H1 (cell line): Measurements from ENCODE around the gene RAD54L. TPM values are rescaled to one million over a fixed set of nuclear protein-coding genes. Genes with fewer than 3 reads are reported as not detected.
A peak's percentile ranks its signal among the peaks of the same experiment; 100 is the strongest.

ENCODE experiments used
- CTCF ChIA-PET: fragments of 300-600 bp; sonication (Branson Sonifier 250); formaldehyde crosslinking; loops from one replicate; lab custom pipeline; 2021; ENCODE audit not compliant: partially characterized antibody; lab: Charles Lee
- POLR2A ChIA-PET: fragments of 300-600 bp; sonication (Branson Sonifier 250); formaldehyde crosslinking; loops from one replicate; lab custom pipeline; 2021; ENCODE audit warnings: inconsistent platforms; ENCODE audit not compliant: partially characterized antibody; lab: Charles Lee
- DNase-seq, 2 experiments: peaks; one replicate each; pipeline versions ENCODE4 v3.0.0 to v3.0.0-alpha.2; 2010 to 2022; ENCODE audit warnings: low spot score in 2 of 2, low read depth in 1 of 2, mixed read lengths in 1 of 2
- FAIRE-seq: peaks from 2 replicates; lab custom pipeline; 2011; peaks lifted over from hg19 to GRCh38; lab: Jason Lieb, UNC
- H2AFZ ChIP-seq: 2 replicates; pipeline ENCODE4 v1.8.1; 2012; ENCODE audit warnings: low read length, inconsistent platforms
- H2AK5ac ChIP-seq: 2 replicates; pipeline ENCODE4 v1.6.1; 2013; ENCODE audit warnings: low read depth, low read length
- H2BK120ac ChIP-seq: replicated peaks from 2 replicates; pipeline ENCODE3; 2013; ENCODE audit warnings: low read depth, low read length, inconsistent platforms
- H2BK12ac ChIP-seq: 2 replicates; pipeline ENCODE4 v1.6.1; 2013; ENCODE audit warnings: low read depth, low read length
- H2BK15ac ChIP-seq: 2 replicates; pipeline ENCODE4 v1.6.1; 2013; ENCODE audit warnings: low read length
- H2BK20ac ChIP-seq: 2 replicates; pipeline ENCODE4 v1.6.1; 2013; ENCODE audit warnings: low read length
- H2BK5ac ChIP-seq: 2 replicates; pipeline ENCODE4 v1.6.1; 2013; ENCODE audit warnings: low read depth, low read length
- H3K14ac ChIP-seq: 2 replicates; pipeline ENCODE4 v1.6.1; 2013; ENCODE audit warnings: inconsistent platforms; ENCODE audit not compliant: insufficient read length
- H3K18ac ChIP-seq: 2 replicates; pipeline ENCODE4 v1.6.1; 2013; ENCODE audit warnings: low read length; ENCODE audit errors: extremely low read depth
- H3K23ac ChIP-seq: 2 replicates; pipeline ENCODE4 v1.6.1; 2013; ENCODE audit warnings: inconsistent platforms; ENCODE audit not compliant: insufficient read length
- H3K23me2 ChIP-seq: 2 replicates; pipeline ENCODE4 v1.6.1; 2013; ENCODE audit warnings: low read depth, low read length
- H3K27ac ChIP-seq: 2 replicates; pipeline ENCODE4 v1.6.1; 2011; ENCODE audit warnings: low read depth, low read length, inconsistent platforms
- H3K27me3 ChIP-seq, 4 experiments: replicated peaks in 1 of 4; 1 replicate in 1 of 4; 2 replicates in 3 of 4; pipeline versions ENCODE4 v1.6.1 to v1.8.1; 2011 to 2013; ENCODE audit warnings: low read length in 3 of 4, mild to moderate bottlenecking in 3 of 4, inconsistent platforms in 2 of 4, mixed read lengths in 2 of 4, moderate library complexity in 1 of 4; ENCODE audit not compliant: control insufficient read depth in 3 of 4, insufficient read depth in 3 of 4; ENCODE audit errors: extremely low read depth in 1 of 4
- H3K36me3 ChIP-seq, 4 experiments: 2 replicates each; pipeline versions ENCODE4 v1.6.1 to v1.8.1; 2011 to 2013; ENCODE audit warnings: mild to moderate bottlenecking in 4 of 4, low read length in 3 of 4, moderate library complexity in 2 of 4, control low read depth in 1 of 4, inconsistent platforms in 1 of 4; ENCODE audit not compliant: insufficient read depth in 4 of 4, control insufficient read depth in 2 of 4
- H3K4ac ChIP-seq: replicated peaks from 2 replicates; pipeline ENCODE3; 2013; ENCODE audit warnings: low read length, low read depth, mixed read lengths, inconsistent platforms; ENCODE audit not compliant: insufficient read length
- H3K4me1 ChIP-seq, 4 experiments: replicated peaks in 1 of 4; 1 replicate in 1 of 4; 2 replicates in 3 of 4; pipeline versions ENCODE4 v1.6.1 to v1.8.1; 2011 to 2013; ENCODE audit warnings: low read length in 3 of 4, inconsistent platforms in 2 of 4, mixed read lengths in 1 of 4; ENCODE audit not compliant: insufficient read depth in 4 of 4, control insufficient read depth in 3 of 4
- H3K4me2 ChIP-seq, 2 experiments: 2 replicates each; pipeline versions ENCODE4 v1.6.1 to v1.8.1; 2011 to 2013; ENCODE audit warnings: low read depth in 2 of 2, low read length in 2 of 2, control low read depth in 1 of 2, inconsistent platforms in 1 of 2, mild to moderate bottlenecking in 1 of 2; ENCODE audit not compliant: insufficient read depth in 1 of 2
- H3K4me3 ChIP-seq, 4 experiments: fragments of 200-600, 300-600 bp in 1 of 4; sonication (generic), shearing (Covaris generic), sonication (Bioruptor Twin) in 1 of 4; 2 replicates each; pipeline versions ENCODE4 v1.5.1 to v1.8.1; 2011 to 2016; ENCODE audit warnings: low read length in 4 of 4, low read depth in 3 of 4, control low read depth in 2 of 4, inconsistent platforms in 2 of 4, mild to moderate bottlenecking in 2 of 4, mixed read lengths in 1 of 4, moderate library complexity in 1 of 4; ENCODE audit not compliant: insufficient read depth in 2 of 4; ENCODE audit errors: extremely low read depth in 1 of 4
- H3K56ac ChIP-seq: replicated peaks from 2 replicates; pipeline ENCODE3; 2013; ENCODE audit warnings: low read depth, mild to moderate bottlenecking, mixed read lengths, low read length, inconsistent platforms; ENCODE audit not compliant: insufficient read length
- H3K79me1 ChIP-seq: 2 replicates; pipeline ENCODE4 v1.6.1; 2013; ENCODE audit warnings: low read depth, low read length, control low read depth
- H3K79me2 ChIP-seq, 2 experiments: 2 replicates each; pipeline versions ENCODE4 v1.6.1 to v1.8.1; 2012 to 2013; ENCODE audit warnings: low read length in 2 of 2, mild to moderate bottlenecking in 2 of 2, inconsistent platforms in 1 of 2; ENCODE audit not compliant: insufficient read depth in 2 of 2, control insufficient read depth in 1 of 2
- H3K9ac ChIP-seq, 4 experiments: replicated peaks in 1 of 4; 1 replicate in 1 of 4; 2 replicates in 3 of 4; pipeline versions ENCODE4 v1.6.1 to v1.8.1; 2011 to 2013; ENCODE audit warnings: low read depth in 3 of 4, low read length in 3 of 4, control low read depth in 2 of 4, mild to moderate bottlenecking in 2 of 4, moderate library complexity in 2 of 4, inconsistent platforms in 1 of 4; ENCODE audit errors: extremely low read depth in 1 of 4
- H3K9me3 ChIP-seq, 2 experiments: 2 replicates each; pipeline versions ENCODE4 v1.6.1 to v1.8.1; 2012 to 2013; ENCODE audit warnings: mild to moderate bottlenecking in 2 of 2, moderate library complexity in 2 of 2, control low read depth in 1 of 2, inconsistent platforms in 1 of 2, low read depth in 1 of 2, low read length in 1 of 2, mixed read lengths in 1 of 2; ENCODE audit not compliant: insufficient read depth in 2 of 2
- H4K20me1 ChIP-seq, 2 experiments: replicated peaks in 1 of 2; 2 replicates each; pipeline versions ENCODE3 to v1.8.1; 2011 to 2013; ENCODE audit warnings: inconsistent platforms in 2 of 2, low read length in 2 of 2, mild to moderate bottlenecking in 1 of 2; ENCODE audit not compliant: insufficient read depth in 2 of 2, control insufficient read depth in 1 of 2
- H4K5ac ChIP-seq: 2 replicates; pipeline ENCODE4 v1.6.1; 2013; ENCODE audit warnings: low read length, low read depth, mixed read lengths, inconsistent platforms; ENCODE audit not compliant: insufficient read length
- H4K8ac ChIP-seq: 2 replicates; pipeline ENCODE4 v1.8.0; 2013; ENCODE audit warnings: mild to moderate bottlenecking, moderate library complexity, low read length, inconsistent platforms; ENCODE audit not compliant: insufficient read depth; ENCODE audit errors: extremely low read depth
- H4K91ac ChIP-seq: replicated peaks from 2 replicates; pipeline ENCODE3; 2013; ENCODE audit warnings: low read length, mixed read lengths, inconsistent platforms; ENCODE audit not compliant: insufficient read length
- JUND ChIP-seq: IDR thresholded peaks from 2 replicates; pipeline ENCODE4 v1.6.1; 2011; ENCODE audit warnings: mild to moderate bottlenecking, improper control_type of control experiment, low read length
- RAD21 ChIP-seq, 2 experiments: IDR thresholded peaks in 1 of 2; conservative IDR thresholded peaks in 1 of 2; 2 replicates each; pipeline ENCODE4 v1.6.1; 2011; ENCODE audit warnings: low read depth in 2 of 2, low read length in 2 of 2, improper control_type of control experiment in 1 of 2, inconsistent platforms in 1 of 2, mild to moderate bottlenecking in 1 of 2, moderate library complexity in 1 of 2
- WGBS, 2 experiments: shearing (Covaris generic) in 1 of 2; methylation state at CpG; one replicate each; pipeline versions ENCODE4 v1.1.6 to v1.1.7; 2013 to 2015; ENCODE audit warnings: low lambda C conversion rate in 2 of 2, mixed read lengths in 2 of 2, inconsistent platforms in 1 of 2, low coverage in 1 of 2, missing lambda C conversion rate in 1 of 2; ENCODE audit not compliant: insufficient replicate concordance in 2 of 2, insufficient coverage in 1 of 2, insufficient read length in 1 of 2; ENCODE audit errors: extremely low coverage in 1 of 2, missing lambda C conversion rate in 1 of 2; 5-methylcytosine and 5-hydroxymethylcytosine counted together
- polyA plus RNA-seq, 7 experiments: library from polyadenylated mRNA; depleted of rRNA in 3 of 7; stranded (reverse) in 5 of 7; unstranded in 2 of 7; fragments of >200 nt in 5 of 7; fragments of 200-250 nt in 2 of 7; gene quantifications; 1 replicate in 5 of 7; 2 replicates in 1 of 7; 4 replicates in 1 of 7; pipeline versions ENCODE4 v1.2.1 to v1.2.3, GENCODE V29; 2011 to 2013; ENCODE audit warnings: missing spikeins in 2 of 7, mixed read lengths in 2 of 7
- total RNA-seq: library from RNA; stranded (reverse); fragmentation: NEBNext Ultra II Directional; extraction: Animal tissue kit (Norgen Biotek cat#: 25700); gene quantifications from 2 replicates; pipeline ENCODE4 v1.2.1, GENCODE V29; 2021

Gene RAD54L
- total and polyA plus RNA-seq, 2 of the 8 experiments (the other 6 are each of a cell fraction or from before 2014, with no cell fraction given), result 43.5 to 50.3 TPM

GRCh38 chr1:46306159-46306530, 58.6 kb downstream of the RAD54L start:
- no peak overlapping the region for H3K4ac ChIP-seq
- 94% methylated on average over 8 of the region's 8 CpGs; no CpG with 5 or more reads in 1 of the 2 experiments for WGBS, 2 experiments
- peaks cover 5 to 15% (median 13%) of the 10 kb centered on the region in 4 experiments; a peak in 6 of 7 replicates for H3K4me1 ChIP-seq
- ChIA-PET CTCF (interaction anchor here (0.6 to 1.3 kb wide), 3 partner anchors 12 to 23 kb away, joined by 3 to 4 read pairs (median 3); no protein-coding TSS in a partner anchor), POLR2A (interaction anchor here (0.9 to 6.1 kb wide), 5 partner anchors 9 to 58 kb away, joined by 3 to 70 read pairs (median 30); no protein-coding TSS in a partner anchor)
- no peak overlapping the region for H3K18ac ChIP-seq
- H4K91ac ChIP-seq, result no peak overlapping the region
- H2AK5ac ChIP-seq, result no peak overlapping the region
- peaks cover 38 to 72% of the 10 kb centered on the region in 2 experiments for H3K79me2 ChIP-seq
- H3K79me1 ChIP-seq, result no peaks in the 10 kb centered on the region
- H2AFZ ChIP-seq, result no peak overlapping the region
- H2BK15ac ChIP-seq, result no peak overlapping the region
- peaks cover 7% of the 10 kb centered on the region; the same call in 1 of the 2 replicates for H3K23me2 ChIP-seq
- peak overlapping the region in 1 of 4 experiments; percentile 2; a peak in 2 of 8 replicates for H3K4me3 ChIP-seq
- H3K4me2 ChIP-seq, result peak overlapping the region; percentile 18 to 47; a peak in 2 of 4 replicates
- TF ChIP-seq RAD21 (IDR thresholded peaks at IDR 0.05 in 1 of 2, conservative IDR thresholded peaks at IDR 0.05 in 1 of 2; ENCODE audit: low read depth in 2 of 2, low read length in 2 of 2), result no peak
- no peak for TF ChIP-seq JUND
- H3K9ac ChIP-seq, result no peak overlapping the region
- H2BK120ac ChIP-seq, result no peak overlapping the region
- H2BK5ac ChIP-seq, result no peak overlapping the region
- H3K56ac ChIP-seq, result no peak overlapping the region
- no peak overlapping the region for H3K14ac ChIP-seq
- H2BK20ac ChIP-seq, result no peak overlapping the region
- H3K36me3 ChIP-seq, result peaks cover 10 to 34% (median 16%) of the 10 kb centered on the region in 4 experiments
- no peak for FAIRE-seq
- H4K5ac ChIP-seq, result no peak overlapping the region
- H3K27me3 ChIP-seq, result no peaks in the 10 kb centered on the region
- H3K27ac ChIP-seq, result no peak overlapping the region
- no peak overlapping the region for H2BK12ac ChIP-seq
- DNase-seq, result no peak
- no peak overlapping the region for H3K23ac ChIP-seq
- H3K9me3 ChIP-seq, result no peaks in the 10 kb centered on the region
- no peak overlapping the region for H4K8ac ChIP-seq
- peaks cover 13 to 14% of the 10 kb centered on the region in 2 experiments for H4K20me1 ChIP-seq
